HepG2 (cell line): Measurements from ENCODE around the gene RPLP1. TPM values are rescaled to one million over a fixed set of nuclear protein-coding genes. Genes with fewer than 3 reads are reported as not detected.

Experiments used
- AHR ChIP-seq: IDR thresholded peaks from 2 replicates; pipeline ENCODE4 v1.6.1; 2018; ENCODE audit warnings: missing genetic modification reagents, missing compliant biosample characterization
- CHD2 ChIP-seq: IDR thresholded peaks from 2 replicates; pipeline ENCODE4 v1.6.1; 2011; ENCODE audit warnings: low read depth, low read length, improper control_type of control experiment
- E2F1 ChIP-seq: sonication (generic); formaldehyde crosslinking; IDR thresholded peaks from 2 replicates; pipeline ENCODE4 v1.5.0; 2020; ENCODE audit warnings: missing genetic modification reagents
- HIC2 ChIP-seq: sonication (generic); formaldehyde crosslinking; IDR thresholded peaks from 2 replicates; pipeline ENCODE4 v1.9.0; 2022; ENCODE audit warnings: low read depth, missing genetic modification reagents
- HNRNPK ChIP-seq: fragments of 200-400 bp; formaldehyde crosslinking; IDR thresholded peaks from 2 replicates; pipeline ENCODE4 v1.6.1; 2018; ENCODE audit warnings: low read length, low read depth, moderate library complexity, mild to moderate bottlenecking; ENCODE audit not compliant: poor library complexity, severe bottlenecking
- PAWR ChIP-seq: sonication (generic); formaldehyde crosslinking; IDR thresholded peaks from 2 replicates; pipeline ENCODE4 v1.4.0; 2020; ENCODE audit warnings: missing genetic modification reagents, mild to moderate bottlenecking, borderline replicate concordance
- PBX2 ChIP-seq: IDR thresholded peaks from 2 replicates; pipeline ENCODE4 v1.6.1; 2016; ENCODE audit warnings: control low read depth
- REL ChIP-seq: sonication (generic); formaldehyde crosslinking; conservative IDR thresholded peaks from 2 replicates; pipeline ENCODE4 v1.8.0; 2022; ENCODE audit warnings: mild to moderate bottlenecking, missing genetic modification reagents, moderate library complexity
- SP2 ChIP-seq: sonication (generic); formaldehyde crosslinking; IDR thresholded peaks from 2 replicates; pipeline ENCODE4 v1.5.1; 2020; ENCODE audit warnings: mild to moderate bottlenecking, missing genetic modification reagents
- TCF12 ChIP-seq, 2 experiments: fragments of 450-650 bp in 1 of 2; sonication (generic) in 1 of 2; formaldehyde crosslinking in 1 of 2; IDR thresholded peaks; 2 replicates each; pipeline versions ENCODE4 v1.6.1 to v1.8.0; 2017 to 2022; ENCODE audit warnings: antibody characterized with exemption in 1 of 2, mild to moderate bottlenecking in 1 of 2, missing genetic modification reagents in 1 of 2, moderate library complexity in 1 of 2
- THAP9 ChIP-seq: sonication (generic); formaldehyde crosslinking; IDR thresholded peaks from 2 replicates; pipeline ENCODE4; 2020; ENCODE audit warnings: missing genetic modification reagents, mild to moderate bottlenecking, borderline replicate concordance
- TRAFD1 ChIP-seq: sonication (generic); formaldehyde crosslinking; IDR thresholded peaks from 2 replicates; pipeline ENCODE4 v1.5.1; 2020; ENCODE audit warnings: missing genetic modification reagents, mild to moderate bottlenecking, borderline replicate concordance
- XRCC5 ChIP-seq: fragments of 200-400 bp; formaldehyde crosslinking; optimal IDR thresholded peaks from 2 replicates; pipeline ENCODE3; 2017; ENCODE audit warnings: mild to moderate bottlenecking, low read length
- ZBTB38 ChIP-seq: sonication (generic); formaldehyde crosslinking; IDR thresholded peaks from 2 replicates; pipeline ENCODE4 v1.5.1; 2020; ENCODE audit warnings: mild to moderate bottlenecking, missing genetic modification reagents
- ZFP62 ChIP-seq: sonication (generic); formaldehyde crosslinking; IDR thresholded peaks from 2 replicates; pipeline ENCODE4 v1.4.0; 2020; ENCODE audit warnings: missing genetic modification reagents
- ZIK1 ChIP-seq: sonication (generic); formaldehyde crosslinking; IDR thresholded peaks from 2 replicates; pipeline ENCODE4 v1.5.0; 2020; ENCODE audit warnings: mild to moderate bottlenecking, low read depth, missing genetic modification reagents, borderline replicate concordance
- ZNF615 ChIP-seq: sonication (generic); formaldehyde crosslinking; IDR thresholded peaks from 2 replicates; pipeline ENCODE4 v1.5.0; 2020; ENCODE audit warnings: mild to moderate bottlenecking, missing genetic modification reagents, borderline replicate concordance
- ZNF790 ChIP-seq: sonication (generic); formaldehyde crosslinking; IDR thresholded peaks from 2 replicates; pipeline ENCODE4 v1.8.0; 2022; ENCODE audit warnings: missing genetic modification reagents, mild to moderate bottlenecking, borderline replicate concordance
- ZNF850 ChIP-seq: sonication (generic); formaldehyde crosslinking; conservative IDR thresholded peaks from 2 replicates; pipeline ENCODE4 v1.9.0; 2021; ENCODE audit warnings: mild to moderate bottlenecking, missing genetic modification reagents
- polyA plus RNA-seq, 8 experiments: library from polyadenylated mRNA; depleted of rRNA in 3 of 8; stranded (reverse) in 7 of 8; unstranded in 1 of 8; fragments of >200 nt; fragmentation: Illumina TruSeq in 4 of 8; extraction: Trizol in 4 of 8; gene quantifications; 2 replicates each; pipeline versions ENCODE4 v1.2.1 to v1.2.3, GENCODE V29; 2011 to 2016; ENCODE audit warnings: low read depth in 4 of 8, missing spikeins in 1 of 8, mixed read lengths in 1 of 8; ENCODE audit not compliant: insufficient read depth in 1 of 8
- total RNA-seq, 5 experiments: library from RNA; depleted of rRNA; stranded (reverse); fragments of >200 nt; fragmentation: Illumina TruSeq; extraction: Trizol; gene quantifications; 2 replicates each; pipeline ENCODE4 v1.2.3, GENCODE V29; 2016; ENCODE audit warnings: low read depth in 1 of 5

RPLP1 gene
- total and polyA plus RNA-seq, 2 of the 13 experiments (the other 11 are each of a cell fraction or from before 2014, with no cell fraction given), result 817 to 929 TPM

GRCh38 chr15:69452692-69453521 is at the start of gene RPLP1 (continued):
- TF ChIP-seq XRCC5 (peak; percentile 27), ZNF615 (CRISPR knock-in tag) (no peak), TCF12 (IDR thresholded peaks at IDR 0.05) (no peak), TCF12 (CRISPR knock-in tag; IDR thresholded peaks at IDR 0.05) (peak; percentile 64; the same call in 1 of the 2 replicates), CHD2 (no peak), TRAFD1 (CRISPR knock-in tag) (peak; percentile 39; the same call in 1 of the 2 replicates), AHR (CRISPR knock-in tag) (0 out of 2 replicates have a peak, but pooled peaks have one; percentile 44), ZBTB38 (CRISPR knock-in tag) (peak; percentile 28; the same call in 1 of the 2 replicates), HNRNPK (no peak), ZNF850 (no peak), ZNF790 (CRISPR knock-in tag) (peak; percentile 79; the same call in 1 of the 2 replicates), THAP9 (CRISPR knock-in tag) (peak; percentile 83), REL (no peak), PAWR (CRISPR knock-in tag) (no peak), PBX2 (CRISPR knock-in tag) (no peak), SP2 (CRISPR knock-in tag) (peak; percentile 88), ZIK1 (CRISPR knock-in tag) (peak; percentile 76), HIC2 (CRISPR knock-in tag) (no peak), ZFP62 (CRISPR knock-in tag) (no peak), E2F1 (CRISPR knock-in tag) (peak; percentile 72)
